ENCODE results near the gene CENPU.

DNA sequence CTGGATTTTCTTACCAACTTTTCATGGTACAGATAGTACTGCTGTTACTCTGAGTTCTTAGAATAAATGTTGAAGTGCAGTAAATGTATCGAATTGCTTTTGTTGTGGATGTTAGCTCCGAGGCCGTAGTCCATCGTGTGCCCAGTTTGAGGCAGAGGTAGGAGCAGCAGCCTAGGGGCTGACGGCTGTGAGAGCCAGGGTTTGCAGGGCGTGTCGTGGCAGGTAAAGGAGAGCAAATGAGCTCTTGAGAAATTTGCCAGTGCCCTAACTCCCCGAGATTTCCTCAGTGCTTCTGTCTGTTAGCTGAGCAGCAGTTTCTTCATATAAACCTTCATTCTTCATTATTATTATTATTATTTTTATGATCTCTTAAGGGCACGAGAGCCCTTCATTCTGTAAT is 62.8 kb downstream of the CENPU start:
- TF ChIP-seq, protein P1, sequence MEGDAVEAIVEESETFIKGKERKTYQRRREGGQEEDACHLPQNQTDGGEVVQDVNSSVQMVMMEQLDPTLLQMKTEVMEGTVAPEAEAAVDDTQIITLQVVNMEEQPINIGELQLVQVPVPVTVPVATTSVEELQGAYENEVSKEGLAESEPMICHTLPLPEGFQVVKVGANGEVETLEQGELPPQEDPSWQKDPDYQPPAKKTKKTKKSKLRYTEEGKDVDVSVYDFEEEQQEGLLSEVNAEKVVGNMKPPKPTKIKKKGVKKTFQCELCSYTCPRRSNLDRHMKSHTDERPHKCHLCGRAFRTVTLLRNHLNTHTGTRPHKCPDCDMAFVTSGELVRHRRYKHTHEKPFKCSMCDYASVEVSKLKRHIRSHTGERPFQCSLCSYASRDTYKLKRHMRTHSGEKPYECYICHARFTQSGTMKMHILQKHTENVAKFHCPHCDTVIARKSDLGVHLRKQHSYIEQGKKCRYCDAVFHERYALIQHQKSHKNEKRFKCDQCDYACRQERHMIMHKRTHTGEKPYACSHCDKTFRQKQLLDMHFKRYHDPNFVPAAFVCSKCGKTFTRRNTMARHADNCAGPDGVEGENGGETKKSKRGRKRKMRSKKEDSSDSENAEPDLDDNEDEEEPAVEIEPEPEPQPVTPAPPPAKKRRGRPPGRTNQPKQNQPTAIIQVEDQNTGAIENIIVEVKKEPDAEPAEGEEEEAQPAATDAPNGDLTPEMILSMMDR (IDR thresholded peaks at IDR 0.05) = no peak
- no peak for TF ChIP-seq POLR2AphosphoS5 (IDR thresholded peaks at IDR 0.05)
- no peak for TF ChIP-seq POLR2A (IDR thresholded peaks at IDR 0.05)

All from transverse colon (tissue), 4 donors.